GM21360 (cell line): ENCODE measurements around the gene ZNF219.
"Not testable (repeated sequence)": the region's sequence is repeated elsewhere in the genome, so short reads cannot be mapped to it uniquely, and the experiment has no call there.

ENCODE experiments used
- ATAC-seq: cut with Tn5 transposase; IDR thresholded peaks from one replicate; pipeline ENCODE4 v1.9.1; 2021; ENCODE audit warnings: mild to moderate bottlenecking, moderate library complexity; ENCODE audit not compliant: unreplicated experiment

The ZNF219 gene

GRCh38 chr14:21047378-21047781 lies 51.1 kb downstream of the ZNF219 start:
- ATAC-seq = no peak

GRCh38 chr14:21043974-21044618 lies 54.4 kb downstream of the ZNF219 start:
- no peak for ATAC-seq

- ATAC-seq = no peak
These were observed 55.0 kb downstream of the ZNF219 start for GRCh38 chr14:21043387-21043973.

- ATAC-seq = no peak
These were observed 55.5 kb downstream of the ZNF219 start for GRCh38 chr14:21042918-21043317.

GRCh38 chr14:21041676-21042433 lies 56.6 kb downstream of the ZNF219 start, which contains the start of gene RNASE7:
RNASE7 (plus strand) TSS chr14:21042362; CDS start chr14:21042993, 631 bp downstream.
- no peak for ATAC-seq

GRCh38 chr14:21040941-21041340 lies 57.5 kb downstream of the ZNF219 start:
- not testable (repeated sequence) for ATAC-seq

- ATAC-seq = no peak
These were observed 58.0 kb downstream of the ZNF219 start for GRCh38 chr14:21040370-21040925.
